ENCODE results near the gene OR4C46.
"Not testable (repeated sequence)": the region's sequence is repeated elsewhere in the genome, so short reads cannot be mapped to it uniquely, and the experiment has no call there.

OR4C46 gene

GRCh38 chr11:54603898-54604297 is at the start of gene OR4C46:
TSS of gene OR4C46 (minus strand) at chr11:54603998. CDS start at chr11:54603998, 0 bp downstream.
- DNase-seq, result no peak

- DNase-seq, result not testable (repeated sequence)
Measured at GRCh38 chr11:54645606-54646005, 41.8 kb upstream of the OR4C46 start.

GRCh38 chr11:54561439-54561838 is 42.4 kb downstream of the OR4C46 start:
- not testable (repeated sequence) for DNase-seq

- no peak for DNase-seq
Measured at GRCh38 chr11:54558919-54559318, 44.9 kb downstream of the OR4C46 start.

- DNase-seq, result no peak
Measured at GRCh38 chr11:54558407-54558806, 45.4 kb downstream of the OR4C46 start.
